Neuronal stem cell (in vitro differentiated cells): Measurements from ENCODE around the gene NIN.

ENCODE experiments used
- DNase-seq: peaks from one replicate; pipeline ENCODE4 v3.0.0-alpha.2; 2013; ENCODE audit warnings: low spot score
- H2AFZ ChIP-seq: one replicate; pipeline ENCODE4 v1.6.1; 2013; ENCODE audit warnings: mild to moderate bottlenecking, low read length, inconsistent platforms
- H2AK5ac ChIP-seq: 2 replicates; pipeline ENCODE4 v1.6.1; 2013; ENCODE audit warnings: low read depth, mild to moderate bottlenecking, inconsistent platforms, low read length, moderate library complexity, mixed read lengths
- H2BK120ac ChIP-seq: 2 replicates; pipeline ENCODE4 v1.6.1; 2013; ENCODE audit warnings: low read depth, mild to moderate bottlenecking, inconsistent platforms, low read length, moderate library complexity, mixed read lengths
- H2BK12ac ChIP-seq: one replicate; pipeline ENCODE4 v1.6.1; 2013; ENCODE audit warnings: low read length, inconsistent platforms
- H2BK15ac ChIP-seq: 2 replicates; pipeline ENCODE4 v1.6.1; 2013; ENCODE audit warnings: mild to moderate bottlenecking, low read length, inconsistent platforms, mixed read lengths
- H2BK5ac ChIP-seq: one replicate; pipeline ENCODE4 v1.6.1; 2013; ENCODE audit warnings: inconsistent platforms, mild to moderate bottlenecking, low read length, moderate library complexity
- H3K14ac ChIP-seq: one replicate; pipeline ENCODE4 v1.6.1; 2013; ENCODE audit warnings: low read length, inconsistent platforms
- H3K18ac ChIP-seq: 2 replicates; pipeline ENCODE4 v1.6.1; 2013; ENCODE audit warnings: low read length, inconsistent platforms
- H3K23ac ChIP-seq: 2 replicates; pipeline ENCODE4 v1.6.1; 2013; ENCODE audit warnings: low read depth, mild to moderate bottlenecking, mixed read lengths, low read length, inconsistent platforms; ENCODE audit not compliant: poor library complexity
- H3K27ac ChIP-seq: replicated peaks from 3 replicates; pipeline ENCODE4 v1.5.1; 2013; ENCODE audit warnings: low read length, inconsistent platforms
- H3K27me3 ChIP-seq, 3 experiments: 2 replicates each; pipeline ENCODE4 v1.6.1; 2013; ENCODE audit warnings: low read length in 3 of 3, mild to moderate bottlenecking in 2 of 3, inconsistent platforms in 1 of 3, low read depth in 1 of 3, mixed read lengths in 1 of 3, moderate library complexity in 1 of 3; ENCODE audit not compliant: control insufficient read depth in 3 of 3, insufficient read depth in 3 of 3
- H3K36me3 ChIP-seq, 2 donors: replicated peaks in 1 of 2; 2 replicates each; pipeline ENCODE4 v1.6.1; 2013; ENCODE audit warnings: low read length in 2 of 2; ENCODE audit not compliant: control insufficient read depth in 2 of 2, insufficient read depth in 2 of 2
- H3K4ac ChIP-seq: 2 replicates; pipeline ENCODE4 v1.6.1; 2013; ENCODE audit warnings: inconsistent platforms, mild to moderate bottlenecking, low read length, moderate library complexity
- H3K4me1 ChIP-seq, 2 donors: 1 replicate in 1 of 2; 2 replicates in 1 of 2; pipeline ENCODE4 v1.6.1; 2013; ENCODE audit warnings: low read length in 2 of 2, low read depth in 1 of 2; ENCODE audit not compliant: control insufficient read depth in 2 of 2, insufficient read depth in 1 of 2
- H3K4me2 ChIP-seq: one replicate; pipeline ENCODE4 v1.6.1; 2013; ENCODE audit warnings: mild to moderate bottlenecking, low read length, inconsistent platforms; ENCODE audit not compliant: insufficient read depth, poor library complexity, severe bottlenecking
- H3K4me3 ChIP-seq, 2 donors: 2 replicates each; pipeline ENCODE4 v1.5.1; 2013; ENCODE audit warnings: low read length in 2 of 2, mild to moderate bottlenecking in 2 of 2, inconsistent platforms in 1 of 2, moderate library complexity in 1 of 2
- H3K79me1 ChIP-seq: one replicate; pipeline ENCODE4 v1.6.1; 2013; ENCODE audit warnings: low read depth, mild to moderate bottlenecking, inconsistent platforms, low read length, moderate library complexity
- H3K9ac ChIP-seq: one replicate; pipeline ENCODE4 v1.6.1; 2013; ENCODE audit warnings: mild to moderate bottlenecking, low read depth, low read length, inconsistent platforms; ENCODE audit not compliant: poor library complexity
- H3K9me3 ChIP-seq, 2 donors: replicated peaks in 1 of 2; 2 replicates each; pipeline versions ENCODE3 to v1.6.1; 2013; ENCODE audit warnings: low read length in 2 of 2, mild to moderate bottlenecking in 2 of 2, inconsistent platforms in 1 of 2, low read depth in 1 of 2, mixed read lengths in 1 of 2, moderate library complexity in 1 of 2; ENCODE audit not compliant: control insufficient read depth in 2 of 2, insufficient read depth in 1 of 2
- H4K8ac ChIP-seq: one replicate; pipeline ENCODE4 v1.6.1; 2013; ENCODE audit warnings: low read depth, mild to moderate bottlenecking, inconsistent platforms, low read length, moderate library complexity
- H4K91ac ChIP-seq: one replicate; pipeline ENCODE4 v1.6.1; 2013; ENCODE audit warnings: low read length, low read depth, mild to moderate bottlenecking, inconsistent platforms; ENCODE audit not compliant: poor library complexity
- WGBS, 2 donors: extraction: QIAGEN DNeasy Blood & Tissue Kit; methylation state at CpG; one replicate each; pipeline ENCODE4 v1.1.7; 2013; ENCODE audit warnings: missing lambda C conversion rate in 2 of 2, mixed read lengths in 1 of 2; ENCODE audit not compliant: insufficient read length in 2 of 2, insufficient replicate concordance in 1 of 2; ENCODE audit errors: extremely low coverage in 2 of 2; 5-methylcytosine and 5-hydroxymethylcytosine counted together

Gene NIN

DNA sequence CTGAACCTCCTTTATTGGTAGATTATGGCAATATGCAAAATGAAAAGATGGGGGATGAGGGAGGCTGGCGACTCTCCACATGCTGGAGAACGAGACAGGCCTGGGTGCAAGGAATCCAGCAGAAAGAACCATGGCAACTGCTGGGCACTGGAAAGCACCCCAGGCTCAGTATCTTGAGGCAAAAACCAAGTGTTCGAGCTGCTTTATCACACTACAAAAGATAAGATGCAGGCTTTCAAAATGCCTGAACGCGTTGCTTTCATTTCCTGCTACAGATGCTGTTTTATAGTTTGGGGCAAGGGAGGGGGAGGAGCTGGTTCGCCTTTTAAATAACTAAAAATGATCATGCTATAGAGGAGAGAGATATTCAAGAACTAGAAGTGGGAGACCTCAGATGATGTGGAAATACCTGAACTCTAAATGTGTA, 38.9 kb downstream of the NIN start:
- Histone ChIP-seq H2AFZ (no peak overlapping the region), H3K9ac (no peak overlapping the region), H3K36me3 (peaks cover 4 to 93% of the 10 kb centered on the region in 2 donors), H2AK5ac (no peak overlapping the region), H3K27me3 (no peaks in the 10 kb centered on the region), H3K23ac (no peak overlapping the region), H4K8ac (no peak overlapping the region), H2BK15ac (no peak overlapping the region), H3K4me3 (no peak overlapping the region), H4K91ac (no peak overlapping the region), H3K18ac (no peak overlapping the region), H3K14ac (no peak overlapping the region), H3K4ac (no peak overlapping the region), H3K4me2 (no peak overlapping the region), H2BK120ac (no peak overlapping the region), H2BK12ac (no peak overlapping the region), H2BK5ac (no peak overlapping the region), H3K79me1 (peaks cover 2% of the 10 kb centered on the region), H3K4me1 (peaks cover 0 to 22% of the 10 kb centered on the region in 2 donors), H3K9me3 (no peaks in the 10 kb centered on the region), H3K27ac (no peak overlapping the region)
- DNase-seq, result no peak
- WGBS, 2 donors, result no CpG with 5 or more reads among the region's 6 CpGs

DNA sequence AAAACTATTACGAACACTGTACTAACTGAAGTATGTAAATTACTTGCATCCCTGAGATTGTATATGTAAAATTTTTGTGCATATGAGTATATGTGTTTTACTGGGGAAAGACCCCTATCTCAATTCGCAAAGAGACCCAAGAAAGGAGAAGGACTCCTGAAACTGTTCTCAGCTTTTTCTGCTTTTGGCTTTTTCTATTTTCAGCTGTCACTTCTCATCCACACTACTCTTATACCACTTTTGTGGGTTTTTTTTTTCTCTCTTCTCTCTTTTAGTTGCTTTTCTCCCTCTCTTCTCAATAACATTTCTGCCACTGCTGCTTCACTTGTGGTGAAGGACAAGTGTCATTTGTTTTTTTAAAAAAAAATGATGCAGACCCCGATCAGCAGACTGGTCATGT, 39.8 kb downstream of the NIN start:
- Histone ChIP-seq H2BK12ac (no peak overlapping the region), H2AFZ (no peak overlapping the region), H3K36me3 (peaks cover 4 to 93% of the 10 kb centered on the region in 2 donors), H3K27ac (no peak overlapping the region), H2BK120ac (no peak overlapping the region), H2AK5ac (no peak overlapping the region), H3K23ac (no peak overlapping the region), H3K18ac (no peak overlapping the region), H3K4ac (no peak overlapping the region), H3K14ac (no peak overlapping the region), H2BK15ac (no peak overlapping the region), H3K4me2 (no peak overlapping the region), H2BK5ac (no peak overlapping the region), H4K8ac (no peak overlapping the region), H3K4me3 (no peak overlapping the region), H3K9ac (no peak overlapping the region), H4K91ac (no peak overlapping the region), H3K4me1 (peaks cover 2 to 18% of the 10 kb centered on the region in 2 donors), H3K9me3 (no peaks in the 10 kb centered on the region), H3K27me3 (no peaks in the 10 kb centered on the region), H3K79me1 (peaks cover 2% of the 10 kb centered on the region)
- no peak for DNase-seq
- WGBS, 2 donors, result no CpG with 5 or more reads among the region's 3 CpGs

GRCh38 chr14:50790589-50790988, 40.4 kb downstream of the NIN start:
- Histone ChIP-seq H3K27me3 (no peaks in the 10 kb centered on the region), H3K18ac (no peak overlapping the region), H2AK5ac (no peak overlapping the region), H3K4ac (no peak overlapping the region), H3K23ac (no peak overlapping the region), H2BK12ac (no peak overlapping the region), H3K4me1 (peaks cover 4 to 21% of the 10 kb centered on the region in 2 donors), H2AFZ (no peak overlapping the region), H3K4me3 (no peak overlapping the region), H3K36me3 (peaks cover 4 to 95% of the 10 kb centered on the region in 2 donors), H3K79me1 (peaks cover 2% of the 10 kb centered on the region), H3K27ac (no peak overlapping the region), H3K4me2 (no peak overlapping the region), H2BK5ac (no peak overlapping the region), H4K8ac (no peak overlapping the region), H4K91ac (no peak overlapping the region), H2BK120ac (no peak overlapping the region), H2BK15ac (no peak overlapping the region), H3K9ac (no peak overlapping the region), H3K9me3 (no peaks in the 10 kb centered on the region), H3K14ac (no peak overlapping the region)
- WGBS, 2 donors, result no CpG with 5 or more reads among the region's 2 CpGs
- DNase-seq, result no peak

DNA sequence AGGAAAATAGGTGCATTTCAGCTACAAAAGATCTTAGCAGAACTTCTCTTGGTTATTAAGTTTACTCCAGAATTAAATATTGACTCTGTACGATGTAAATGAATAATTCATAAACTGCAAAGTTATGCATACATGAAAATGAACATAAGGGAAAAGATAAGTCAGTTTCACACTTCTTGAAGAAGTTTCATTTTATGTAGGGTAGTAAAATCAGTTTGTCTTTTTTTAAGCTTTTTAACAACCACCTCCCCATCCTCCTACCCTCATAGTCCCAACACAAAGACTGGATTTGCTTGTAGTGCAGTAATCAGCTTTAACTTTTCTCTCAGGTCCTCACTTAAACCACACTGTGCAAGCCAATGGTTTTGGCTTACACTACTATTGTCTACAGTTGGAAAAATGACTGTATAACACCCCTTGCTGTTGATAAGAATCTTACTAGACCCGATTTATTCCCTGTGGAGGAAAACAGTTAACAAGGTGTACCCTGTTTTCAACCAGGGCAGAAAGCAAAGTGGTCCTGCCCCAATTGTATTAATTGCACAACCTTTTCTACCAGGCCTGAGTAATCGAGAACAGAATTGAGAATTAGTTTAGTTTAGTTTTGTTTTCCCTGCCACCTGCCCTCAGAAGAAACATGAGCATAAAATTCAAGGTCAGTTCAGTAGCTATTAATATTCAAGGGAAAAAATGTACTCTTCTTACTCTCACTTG, 44.1 kb downstream of the NIN start:
- Histone ChIP-seq H2BK15ac (no peak overlapping the region), H3K4ac (no peak overlapping the region), H2AFZ (no peak overlapping the region), H3K14ac (no peak overlapping the region), H3K23ac (no peak overlapping the region), H3K9me3 (no peaks in the 10 kb centered on the region), H2BK5ac (no peak overlapping the region), H3K27ac (peak overlapping the region; percentile 53), H3K79me1 (no peaks in the 10 kb centered on the region), H3K18ac (no peak overlapping the region), H3K9ac (no peak overlapping the region), H3K36me3 (peaks cover 2 to 86% of the 10 kb centered on the region in 2 donors), H4K91ac (no peak overlapping the region), H2BK120ac (no peak overlapping the region), H2BK12ac (no peak overlapping the region), H3K4me2 (no peak overlapping the region), H3K27me3 (no peaks in the 10 kb centered on the region), H3K4me3 (no peak overlapping the region), H4K8ac (no peak overlapping the region), H2AK5ac (no peak overlapping the region), H3K4me1 (peaks cover 6 to 26% of the 10 kb centered on the region in 2 donors)
- no CpG with 5 or more reads among the region's 3 CpGs for WGBS, 2 donors
- no peak for DNase-seq
